ENCODE data around the gene GOLGA2.

The GOLGA2 gene

DNA sequence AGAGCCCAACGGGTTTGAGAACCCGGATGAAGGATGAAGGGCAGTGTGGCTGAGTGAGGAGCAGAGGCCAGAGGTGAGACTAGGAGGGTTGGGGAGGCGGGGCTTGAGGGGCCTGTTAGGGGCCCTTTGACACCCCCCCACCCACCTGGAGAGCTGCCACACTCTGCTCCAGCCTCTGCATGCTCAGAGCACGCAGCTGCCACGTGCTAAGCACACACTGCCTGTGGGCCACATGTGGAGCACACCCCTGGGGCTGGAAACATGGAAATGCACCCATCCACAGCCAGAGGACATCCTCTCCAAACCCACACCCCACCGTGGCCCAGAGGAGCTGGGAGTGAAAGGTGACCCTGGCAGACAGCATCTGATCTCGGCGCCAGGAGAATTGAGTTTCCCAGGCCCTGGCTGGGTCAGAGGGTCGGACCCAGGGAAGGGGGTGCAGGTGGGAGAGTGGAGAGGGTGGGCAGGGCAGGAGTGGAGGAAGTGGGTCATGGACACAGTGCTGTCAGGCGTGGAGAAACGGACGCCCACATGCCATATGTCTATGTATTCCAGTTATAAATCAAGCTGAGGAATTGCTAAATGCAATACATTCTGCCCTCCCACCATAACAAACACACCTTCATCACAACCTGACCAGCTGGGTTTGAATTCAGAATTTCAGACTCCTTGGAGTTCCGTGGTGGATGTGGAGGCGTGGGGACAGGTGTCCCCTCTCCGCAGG is 66.7 kb downstream of the GOLGA2 start:
- no peaks in the 10 kb centered on the region for H3K9me3 ChIP-seq (ENCODE audit: severe bottlenecking)
- DNase-seq (ENCODE audit: low spot score): no peak
- H3K27ac ChIP-seq (ENCODE audit: poor library complexity, severe bottlenecking): no peak overlapping the region
- H3K4me3 ChIP-seq (ENCODE audit: severe bottlenecking): no peak overlapping the region
- H3K4me1 ChIP-seq (ENCODE audit: insufficient read depth, poor library complexity, severe bottlenecking): no peaks in the 10 kb centered on the region
- ATAC-seq (ENCODE audit: low read depth): no peak
- no peaks in the 10 kb centered on the region for H3K36me3 ChIP-seq (ENCODE audit: low read depth)
- TF ChIP-seq, protein P1, sequence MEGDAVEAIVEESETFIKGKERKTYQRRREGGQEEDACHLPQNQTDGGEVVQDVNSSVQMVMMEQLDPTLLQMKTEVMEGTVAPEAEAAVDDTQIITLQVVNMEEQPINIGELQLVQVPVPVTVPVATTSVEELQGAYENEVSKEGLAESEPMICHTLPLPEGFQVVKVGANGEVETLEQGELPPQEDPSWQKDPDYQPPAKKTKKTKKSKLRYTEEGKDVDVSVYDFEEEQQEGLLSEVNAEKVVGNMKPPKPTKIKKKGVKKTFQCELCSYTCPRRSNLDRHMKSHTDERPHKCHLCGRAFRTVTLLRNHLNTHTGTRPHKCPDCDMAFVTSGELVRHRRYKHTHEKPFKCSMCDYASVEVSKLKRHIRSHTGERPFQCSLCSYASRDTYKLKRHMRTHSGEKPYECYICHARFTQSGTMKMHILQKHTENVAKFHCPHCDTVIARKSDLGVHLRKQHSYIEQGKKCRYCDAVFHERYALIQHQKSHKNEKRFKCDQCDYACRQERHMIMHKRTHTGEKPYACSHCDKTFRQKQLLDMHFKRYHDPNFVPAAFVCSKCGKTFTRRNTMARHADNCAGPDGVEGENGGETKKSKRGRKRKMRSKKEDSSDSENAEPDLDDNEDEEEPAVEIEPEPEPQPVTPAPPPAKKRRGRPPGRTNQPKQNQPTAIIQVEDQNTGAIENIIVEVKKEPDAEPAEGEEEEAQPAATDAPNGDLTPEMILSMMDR (IDR thresholded peaks at IDR 0.05; ENCODE audit: poor library complexity, severe bottlenecking): no peak
- no peaks in the 10 kb centered on the region for H3K27me3 ChIP-seq (ENCODE audit: insufficient read depth, poor library complexity, severe bottlenecking)

DNA sequence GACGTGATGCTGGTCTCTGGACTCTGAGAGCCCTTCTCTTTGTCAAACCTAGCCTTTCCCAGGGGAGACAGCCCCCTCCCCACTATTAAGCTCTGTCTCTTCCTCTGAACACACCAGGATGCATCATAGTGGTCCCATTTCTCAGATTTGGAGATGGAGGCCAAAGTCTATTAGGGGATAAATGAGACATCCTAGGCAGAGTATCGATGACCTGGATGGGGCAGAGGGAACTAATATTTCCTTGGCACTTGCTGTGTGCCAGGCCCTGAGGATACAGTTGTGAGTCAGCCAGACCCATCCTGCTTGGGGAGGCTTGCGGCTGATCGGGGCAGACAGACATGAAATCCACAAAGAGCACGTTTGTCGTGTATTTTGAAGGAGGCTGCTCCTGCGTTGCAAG is 67.4 kb downstream of the GOLGA2 start:
- H3K27ac ChIP-seq (ENCODE audit: poor library complexity, severe bottlenecking): no peak overlapping the region
- DNase-seq (ENCODE audit: low spot score) (no peak), ATAC-seq (ENCODE audit: low read depth) (no peak)
- H3K27me3 ChIP-seq (ENCODE audit: insufficient read depth, poor library complexity, severe bottlenecking): no peaks in the 10 kb centered on the region
- H3K4me3 ChIP-seq (ENCODE audit: severe bottlenecking): no peak overlapping the region
- H3K4me1 ChIP-seq (ENCODE audit: insufficient read depth, poor library complexity, severe bottlenecking): no peaks in the 10 kb centered on the region
- H3K9me3 ChIP-seq (ENCODE audit: severe bottlenecking): no peaks in the 10 kb centered on the region
- TF ChIP-seq, protein P1 (IDR thresholded peaks at IDR 0.05; ENCODE audit: poor library complexity, severe bottlenecking): no peak
- no peaks in the 10 kb centered on the region for H3K36me3 ChIP-seq (ENCODE audit: low read depth)

DNA sequence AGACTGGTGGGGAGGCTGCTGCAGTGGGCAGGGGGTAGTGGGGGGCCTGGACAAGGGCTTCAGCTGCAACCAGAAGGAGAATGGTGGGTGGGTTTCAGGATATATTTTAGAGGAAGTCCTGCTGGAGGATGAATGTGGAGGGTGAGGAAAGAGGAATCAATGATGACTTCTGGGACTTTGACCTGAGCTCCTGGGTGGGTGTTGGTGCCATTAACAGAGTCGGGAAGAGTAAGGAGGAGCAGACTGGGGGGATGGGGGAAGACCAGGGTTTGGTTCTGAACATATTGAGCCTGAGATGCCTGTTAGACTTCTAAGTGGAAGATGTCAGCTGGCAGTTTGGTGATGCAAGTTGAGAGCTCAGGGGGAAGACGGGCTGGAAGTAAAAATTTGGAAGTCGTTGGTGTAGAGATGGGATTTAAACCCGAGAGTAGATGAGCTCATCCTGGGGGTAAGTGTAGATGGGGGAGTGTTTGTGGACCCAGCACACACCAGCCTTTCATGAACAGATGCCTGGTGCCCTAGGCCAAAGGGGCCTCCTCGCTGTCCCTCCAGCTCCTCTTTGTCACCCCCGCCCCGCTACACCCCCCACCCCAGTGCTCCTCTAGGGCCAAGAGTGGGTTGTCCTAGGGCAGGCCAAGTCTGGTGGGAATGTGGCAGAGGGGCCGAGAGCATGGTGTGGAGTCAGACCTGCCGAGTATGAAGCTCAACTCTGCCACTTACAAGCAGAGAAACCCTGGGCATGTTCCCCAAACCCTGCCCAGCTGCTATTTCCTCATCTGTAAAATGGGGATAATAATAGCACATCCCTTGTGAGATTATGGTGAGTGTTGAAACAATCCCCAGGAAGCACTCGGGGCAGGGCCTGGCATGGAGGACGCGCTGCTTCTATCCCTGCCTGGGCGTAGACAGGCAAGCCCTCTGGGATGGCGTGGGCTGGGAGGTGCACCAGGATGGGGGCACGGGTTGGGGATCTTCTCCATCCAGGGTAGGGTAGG is 68.6 kb downstream of the GOLGA2 start:
- no peak for DNase-seq (ENCODE audit: low spot score)
- no peaks in the 10 kb centered on the region for H3K36me3 ChIP-seq (ENCODE audit: low read depth)
- no peaks in the 10 kb centered on the region for H3K27me3 ChIP-seq (ENCODE audit: insufficient read depth, poor library complexity, severe bottlenecking)
- no peak overlapping the region for H3K4me3 ChIP-seq (ENCODE audit: severe bottlenecking)
- no peak overlapping the region for H3K27ac ChIP-seq (ENCODE audit: poor library complexity, severe bottlenecking)
- no peaks in the 10 kb centered on the region for H3K9me3 ChIP-seq (ENCODE audit: severe bottlenecking)
- ATAC-seq (ENCODE audit: low read depth): no peak
- H3K4me1 ChIP-seq (ENCODE audit: insufficient read depth, poor library complexity, severe bottlenecking): no peaks in the 10 kb centered on the region
- TF ChIP-seq, protein P1 (IDR thresholded peaks at IDR 0.05; ENCODE audit: poor library complexity, severe bottlenecking): no peak

DNA sequence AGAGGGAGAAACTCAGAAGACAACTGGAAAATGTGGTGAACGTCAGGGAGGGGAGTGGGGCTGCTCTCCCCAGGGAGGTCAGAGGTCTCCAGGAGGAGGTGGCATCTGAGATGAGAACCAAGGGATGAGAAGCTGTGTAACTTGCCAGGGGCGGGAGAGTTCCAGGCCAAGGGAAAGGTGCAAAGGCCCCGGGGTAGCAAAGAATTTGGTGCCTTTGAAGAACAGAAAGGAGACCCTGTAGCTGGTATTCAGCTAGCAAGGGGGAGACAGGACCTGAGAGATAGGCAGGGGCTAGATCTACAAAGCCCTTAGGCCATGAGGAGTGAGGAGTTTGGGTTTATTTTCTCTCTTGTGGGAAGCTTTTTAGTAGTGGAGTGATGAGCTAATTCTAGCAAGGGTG is 69.3 kb downstream of the GOLGA2 start:
- H3K4me1 ChIP-seq (ENCODE audit: insufficient read depth, poor library complexity, severe bottlenecking): no peaks in the 10 kb centered on the region
- no peak overlapping the region for H3K27ac ChIP-seq (ENCODE audit: poor library complexity, severe bottlenecking)
- no peaks in the 10 kb centered on the region for H3K27me3 ChIP-seq (ENCODE audit: insufficient read depth, poor library complexity, severe bottlenecking)
- H3K9me3 ChIP-seq (ENCODE audit: severe bottlenecking): peaks cover under 1% of the 10 kb centered on the region
- TF ChIP-seq, protein P1 (IDR thresholded peaks at IDR 0.05; ENCODE audit: poor library complexity, severe bottlenecking): no peak
- no peaks in the 10 kb centered on the region for H3K36me3 ChIP-seq (ENCODE audit: low read depth)
- H3K4me3 ChIP-seq (ENCODE audit: severe bottlenecking): no peak overlapping the region
- DNase-seq (ENCODE audit: low spot score): no peak
- ATAC-seq (ENCODE audit: low read depth): no peak
